HCT116 (cell line): ENCODE measurements around the gene FAM98C. TPM values are rescaled to one million over a fixed set of nuclear protein-coding genes. Genes with fewer than 3 reads are reported as not detected.

Source experiments
- ATAC-seq: fragments of 200-7000 bp; cut with Tn5 transposase; 2 replicates; pipeline ENCODE4 v1.9.1; 2020; ENCODE audit warnings: mild to moderate bottlenecking, moderate library complexity
- BruUV-seq: library from RNA; stranded (reverse); fragments of 400-500 nt; replicated peaks from 2 replicates; lab custom pipeline; 2021; lab: Mats Ljungman, UMichigan
- CTCF ChIA-PET: fragments of 300-600 bp; sonication (Branson Sonifier 250); formaldehyde crosslinking; loops from one replicate; lab custom pipeline; 2021; ENCODE audit warnings: antibody characterized with exemption; lab: Charles Lee
- POLR2A ChIA-PET: fragments of 300-600, 350-600 bp; sonication (Branson Sonifier 250); formaldehyde crosslinking; loops from one replicate; lab custom pipeline; 2021; ENCODE audit warnings: antibody characterized with exemption; lab: Charles Lee
- RAD21 ChIA-PET, 2 experiments: fragments of 300-600 bp; sonication (Branson Sonifier 250); formaldehyde crosslinking; loops; one replicate each; lab custom pipeline; 2023; ENCODE audit warnings: low total read pairs in 2 of 2; ENCODE audit not compliant: uncharacterized antibody in 2 of 2, unreplicated experiment in 2 of 2, low non-redundant PET in 1 of 2; lab: Charles Lee
- DNase-seq: peaks from one replicate; pipeline ENCODE4 v3.0.0-alpha.2; 2010; ENCODE audit warnings: low read depth, low spot score
- H2AFZ ChIP-seq: fragments of 200-600 bp; shearing (Covaris generic), sonication (generic); 2 replicates; pipeline ENCODE4 v1.6.1; 2017; ENCODE audit warnings: low read depth, mixed run types, mixed read lengths, antibody characterized with exemption, low read length; ENCODE audit not compliant: poor library complexity, severe bottlenecking
- H3K27ac ChIP-seq: 2 replicates; pipeline ENCODE4 v1.5.1; 2012; ENCODE audit warnings: low read depth, low read length
- H3K27me3 ChIP-seq: fragments of 200-600 bp; sonication (generic); 2 replicates; pipeline ENCODE4 v1.6.1; 2016; ENCODE audit warnings: mixed run types, low read length, mixed read lengths; ENCODE audit not compliant: insufficient read depth
- H3K36me3 ChIP-seq, 2 experiments: fragments of 200-500 bp in 1 of 2; fragments of 200-600 bp in 1 of 2; sonication (Bioruptor generic) in 1 of 2; sonication (generic) in 1 of 2; 2 replicates each; pipeline versions ENCODE4 v1.5.1 to v1.6.1; 2014 to 2016; ENCODE audit warnings: low read length in 2 of 2, inconsistent platforms in 1 of 2, mixed read lengths in 1 of 2, mixed run types in 1 of 2; ENCODE audit not compliant: insufficient read depth in 2 of 2, control insufficient read depth in 1 of 2
- H3K4me1 ChIP-seq, 2 experiments: fragments of 200-600 bp in 1 of 2; sonication (generic) in 1 of 2; 2 replicates each; pipeline versions ENCODE4 v1.5.1 to v1.6.1; 2012 to 2017; ENCODE audit warnings: low read length in 2 of 2, inconsistent platforms in 1 of 2, mild to moderate bottlenecking in 1 of 2, mixed read lengths in 1 of 2, mixed run types in 1 of 2, moderate library complexity in 1 of 2; ENCODE audit not compliant: insufficient read depth in 2 of 2, control insufficient read depth in 1 of 2
- H3K4me2 ChIP-seq: fragments of 200-600 bp; sonication (generic); 2 replicates; pipeline ENCODE4 v1.6.1; 2017; ENCODE audit warnings: mixed run types, low read length, mixed read lengths
- H3K4me3 ChIP-seq, 2 experiments: fragments of 200-600 bp in 1 of 2; sonication (generic) in 1 of 2; replicated peaks in 1 of 2; 2 replicates each; pipeline ENCODE4 v1.5.1; 2011 to 2016; ENCODE audit warnings: low read length in 2 of 2, control low read depth in 1 of 2, low read depth in 1 of 2, mild to moderate bottlenecking in 1 of 2, mixed read lengths in 1 of 2, mixed run types in 1 of 2
- H3K79me2 ChIP-seq: fragments of 200-600 bp; sonication (generic); 2 replicates; pipeline ENCODE4 v1.6.1; 2017; ENCODE audit warnings: mild to moderate bottlenecking, mixed run types, low read length, moderate library complexity, mixed read lengths; ENCODE audit not compliant: insufficient read depth
- H3K9ac ChIP-seq: fragments of 200-600 bp; sonication (generic); 2 replicates; pipeline ENCODE4 v1.6.1; 2016; ENCODE audit warnings: low read length, mixed read lengths
- H3K9me2 ChIP-seq: fragments of 200-600 bp; sonication (generic), shearing (Covaris generic); 2 replicates; pipeline ENCODE4 v1.6.1; 2017; ENCODE audit warnings: mixed run types, mild to moderate bottlenecking, moderate library complexity; ENCODE audit not compliant: insufficient read depth
- H3K9me3 ChIP-seq, 2 experiments: fragments of 200-500 bp in 1 of 2; fragments of 200-600 bp in 1 of 2; sonication (Bioruptor generic) in 1 of 2; sonication (generic) in 1 of 2; 2 replicates each; pipeline ENCODE4 v1.6.1; 2014 to 2017; ENCODE audit warnings: low read length in 2 of 2, mixed read lengths in 2 of 2, inconsistent platforms in 1 of 2, low read depth in 1 of 2, mild to moderate bottlenecking in 1 of 2, mixed run types in 1 of 2, moderate library complexity in 1 of 2; ENCODE audit not compliant: control insufficient read depth in 1 of 2, insufficient read depth in 1 of 2
- H4K20me1 ChIP-seq: fragments of 200-600 bp; sonication (generic), shearing (Covaris generic); 2 replicates; pipeline ENCODE4 v1.6.1; 2017; ENCODE audit warnings: mixed run types, mild to moderate bottlenecking, moderate library complexity; ENCODE audit not compliant: insufficient read depth
- ATF3 ChIP-seq: IDR thresholded peaks from 2 replicates; pipeline ENCODE4 v1.6.1; 2012
- EGR1 ChIP-seq: IDR thresholded peaks from 2 replicates; pipeline ENCODE4 v1.6.1; 2012; ENCODE audit warnings: low read depth
- FOSL1 ChIP-seq: IDR thresholded peaks from 2 replicates; pipeline ENCODE4 v1.6.1; 2012; ENCODE audit warnings: low read depth
- POLR2AphosphoS5 ChIP-seq: IDR thresholded peaks from 2 replicates; pipeline ENCODE4 v1.6.1; 2011; ENCODE audit warnings: mild to moderate bottlenecking, low read depth, low read length, moderate library complexity
- SP1 ChIP-seq: IDR thresholded peaks from 2 replicates; pipeline ENCODE4 v1.6.1; 2012; ENCODE audit warnings: low read depth
- TCF7L2 ChIP-seq: IDR thresholded peaks from 2 replicates; pipeline ENCODE4 v1.7.0; 2011; ENCODE audit warnings: borderline replicate concordance, inconsistent platforms; ENCODE audit not compliant: insufficient read depth, insufficient read length; ENCODE audit errors: extremely low read depth
- YY1 ChIP-seq: IDR thresholded peaks from 2 replicates; pipeline ENCODE4 v1.6.1; 2011; ENCODE audit warnings: low read length, low read depth, moderate library complexity, mild to moderate bottlenecking; ENCODE audit not compliant: insufficient replicate concordance; ENCODE audit errors: extremely low read depth
- ZNF274 ChIP-seq: fragments of 200-500 bp; sonication (Bioruptor generic); IDR thresholded peaks from 2 replicates; pipeline ENCODE4 v1.6.1; 2014; ENCODE audit warnings: mild to moderate bottlenecking, low read depth, low read length, inconsistent platforms
- intact Hi-C: fragments of 100-400 bp; cut with micrococcal nuclease; formaldehyde crosslinking; loops from 2 replicates; pipeline ENCODE4 v1.10.0; 2022
- total RNA-seq: library from RNA; stranded (reverse); gene quantifications from one replicate; pipeline ENCODE4 v1.2.1, GENCODE V29; 2021; ENCODE audit not compliant: unreplicated experiment
- TF ChIP-seq, protein P1 (sequence below): IDR thresholded peaks from 2 replicates; pipeline ENCODE4 v1.6.1; 2012; ENCODE audit warnings: low read depth

Gene FAM98C
- total RNA-seq, 1 experiment from 2014 or later: 33.8 TPM

GRCh38 chr19:38375748-38376147 lies 27.1 kb upstream of the FAM98C start:
- intact Hi-C loops: no loop called here

More at GRCh38 chr19:38375748-38376147, 27.1 kb upstream of the FAM98C start:
- no peaks in the 10 kb centered on the region for H3K9me3 ChIP-seq
- peak overlapping the region; percentile 97 to 98 for H3K4me3 ChIP-seq
- H3K36me3 ChIP-seq: peaks cover 21 to 24% of the 10 kb centered on the region in 2 experiments
- no peaks in the 10 kb centered on the region for H3K9me2 ChIP-seq
- ChIA-PET CTCF (interaction anchor here (0.8 kb wide), 1 partner anchor 141 kb away, joined by 3 read pairs; no protein-coding TSS in a partner anchor), POLR2A (interaction anchor here (5.6 kb wide), 1 partner anchor 12 kb away, joined by 44 read pairs; the partner anchor contains the start of genes GGN and SPRED3), RAD21 (no interaction called here)
- no peak overlapping the region for H2AFZ ChIP-seq
- DNase-seq (no peak), ATAC-seq (no peak)
- TF ChIP-seq ATF3 (no peak), POLR2AphosphoS5 (no peak), ZNF274 (no peak), EGR1 (no peak), SP1 (no peak), FOSL1 (no peak), TCF7L2 (no peak), YY1 (no peak)
- TF ChIP-seq, protein P1, sequence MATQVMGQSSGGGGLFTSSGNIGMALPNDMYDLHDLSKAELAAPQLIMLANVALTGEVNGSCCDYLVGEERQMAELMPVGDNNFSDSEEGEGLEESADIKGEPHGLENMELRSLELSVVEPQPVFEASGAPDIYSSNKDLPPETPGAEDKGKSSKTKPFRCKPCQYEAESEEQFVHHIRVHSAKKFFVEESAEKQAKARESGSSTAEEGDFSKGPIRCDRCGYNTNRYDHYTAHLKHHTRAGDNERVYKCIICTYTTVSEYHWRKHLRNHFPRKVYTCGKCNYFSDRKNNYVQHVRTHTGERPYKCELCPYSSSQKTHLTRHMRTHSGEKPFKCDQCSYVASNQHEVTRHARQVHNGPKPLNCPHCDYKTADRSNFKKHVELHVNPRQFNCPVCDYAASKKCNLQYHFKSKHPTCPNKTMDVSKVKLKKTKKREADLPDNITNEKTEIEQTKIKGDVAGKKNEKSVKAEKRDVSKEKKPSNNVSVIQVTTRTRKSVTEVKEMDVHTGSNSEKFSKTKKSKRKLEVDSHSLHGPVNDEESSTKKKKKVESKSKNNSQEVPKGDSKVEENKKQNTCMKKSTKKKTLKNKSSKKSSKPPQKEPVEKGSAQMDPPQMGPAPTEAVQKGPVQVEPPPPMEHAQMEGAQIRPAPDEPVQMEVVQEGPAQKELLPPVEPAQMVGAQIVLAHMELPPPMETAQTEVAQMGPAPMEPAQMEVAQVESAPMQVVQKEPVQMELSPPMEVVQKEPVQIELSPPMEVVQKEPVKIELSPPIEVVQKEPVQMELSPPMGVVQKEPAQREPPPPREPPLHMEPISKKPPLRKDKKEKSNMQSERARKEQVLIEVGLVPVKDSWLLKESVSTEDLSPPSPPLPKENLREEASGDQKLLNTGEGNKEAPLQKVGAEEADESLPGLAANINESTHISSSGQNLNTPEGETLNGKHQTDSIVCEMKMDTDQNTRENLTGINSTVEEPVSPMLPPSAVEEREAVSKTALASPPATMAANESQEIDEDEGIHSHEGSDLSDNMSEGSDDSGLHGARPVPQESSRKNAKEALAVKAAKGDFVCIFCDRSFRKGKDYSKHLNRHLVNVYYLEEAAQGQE: no peak
- no TSS peak for BruUV-seq
- peaks cover 11 to 23% of the 10 kb centered on the region in 2 experiments for H3K4me1 ChIP-seq
- H3K79me2 ChIP-seq: peaks cover 47% of the 10 kb centered on the region
- peak overlapping the region; percentile 92 for H3K27ac ChIP-seq
- no peaks in the 10 kb centered on the region for H3K27me3 ChIP-seq
- H3K9ac ChIP-seq: peak overlapping the region; percentile 97
- H4K20me1 ChIP-seq: no peaks in the 10 kb centered on the region
- H3K4me2 ChIP-seq: peak overlapping the region; percentile 92
